SK-N-SH treated with all-trans-retinoic acid at 6 μM for 48 hours (cell line): ENCODE results near the gene H2BK1.

Experiments used
- ARNTL ChIP-seq: fragments of 450-650 bp; formaldehyde crosslinking; IDR thresholded peaks from 2 replicates; pipeline ENCODE4 v1.5.0; 2020; ENCODE audit warnings: low read depth, mild to moderate bottlenecking, moderate library complexity, borderline replicate concordance
- BACH2 ChIP-seq: fragments of 250-450 bp; sonication (Bioruptor Pico); IDR thresholded peaks from 2 replicates; pipeline ENCODE4 v1.9.0; 2021; ENCODE audit warnings: mild to moderate bottlenecking, borderline replicate concordance
- CSDC2 ChIP-seq: fragments of 250-450 bp; sonication (Bioruptor Pico); IDR thresholded peaks from 2 replicates; pipeline ENCODE4 v1.5.0; 2020; ENCODE audit warnings: mild to moderate bottlenecking, moderate library complexity
- GLIS3 ChIP-seq: fragments of 250-450 bp; sonication (Bioruptor Pico); IDR thresholded peaks from 2 replicates; pipeline ENCODE4 v1.5.0; 2020; ENCODE audit warnings: mild to moderate bottlenecking, moderate library complexity
- ISL1 ChIP-seq: fragments of 250-450 bp; sonication (Bioruptor Pico); IDR thresholded peaks from 2 replicates; pipeline ENCODE4 v2.1.2; 2022; ENCODE audit warnings: mild to moderate bottlenecking, moderate library complexity
- PATZ1 ChIP-seq: fragments of 250-450 bp; sonication (Bioruptor Pico); IDR thresholded peaks from 2 replicates; pipeline ENCODE4 v1.8.0; 2020; ENCODE audit warnings: mild to moderate bottlenecking, moderate library complexity, borderline replicate concordance
- RARB ChIP-seq: fragments of 250-450 bp; sonication (Bioruptor Pico); IDR thresholded peaks from 2 replicates; pipeline ENCODE4 v1.8.0; 2021; ENCODE audit warnings: mild to moderate bottlenecking, moderate library complexity
- ZC3H10 ChIP-seq: fragments of 250-450 bp; sonication (Bioruptor Pico); IDR thresholded peaks from 2 replicates; pipeline ENCODE4 v1.5.1; 2021; ENCODE audit warnings: mild to moderate bottlenecking, moderate library complexity
- ZFP30 ChIP-seq: fragments of 450-650 bp; formaldehyde crosslinking; IDR thresholded peaks from 2 replicates; pipeline ENCODE4 v1.5.0; 2022; ENCODE audit warnings: mild to moderate bottlenecking, moderate library complexity

DNA sequence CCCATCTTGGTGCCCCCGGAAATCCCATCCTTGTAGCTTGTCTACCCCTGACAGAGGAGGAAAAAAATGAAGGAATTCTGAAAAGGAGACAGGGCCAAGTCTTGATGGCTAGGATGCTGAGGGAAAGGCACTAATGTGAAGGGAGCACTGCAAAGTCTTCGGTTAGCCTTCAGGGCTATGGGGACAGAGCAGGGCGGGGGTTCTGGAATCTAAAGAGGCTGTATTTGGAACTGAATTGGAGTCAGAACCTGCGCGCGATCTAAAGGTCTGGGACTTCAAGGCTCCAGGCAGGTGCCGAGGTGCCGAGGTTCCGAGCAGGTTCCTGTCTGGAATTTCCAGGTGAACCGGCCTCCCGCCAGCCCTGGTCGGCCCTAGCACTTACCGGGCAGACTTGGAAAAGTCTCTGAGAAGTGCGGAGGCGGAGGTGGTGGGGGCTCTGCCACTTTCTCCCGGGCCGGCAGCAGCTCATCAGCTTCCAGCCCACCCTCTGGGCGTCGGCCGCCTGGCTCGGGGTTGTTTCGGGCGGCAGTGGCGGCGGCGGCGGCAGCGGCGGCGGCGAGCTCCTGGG, 43.6 kb downstream of the H2BK1 start:
- TF ChIP-seq PATZ1 (CRISPR knock-in tag) (no peak), ZFP30 (CRISPR knock-in tag) (no peak), ARNTL (no peak), RARB (no peak), GLIS3 (CRISPR knock-in tag) (no peak), ZC3H10 (CRISPR knock-in tag) (no peak), BACH2 (CRISPR knock-in tag) (no peak), ISL1 (CRISPR knock-in tag) (no peak), CSDC2 (CRISPR knock-in tag) (no peak)
